Measurements from ENCODE around the gene TTLL12. TPM values are rescaled to one million over a fixed set of nuclear protein-coding genes. Genes with fewer than 3 reads are reported as not detected.

TTLL12 gene
- polyA plus RNA-seq, 1 donor from 2014 or later = 20.0 TPM

DNA sequence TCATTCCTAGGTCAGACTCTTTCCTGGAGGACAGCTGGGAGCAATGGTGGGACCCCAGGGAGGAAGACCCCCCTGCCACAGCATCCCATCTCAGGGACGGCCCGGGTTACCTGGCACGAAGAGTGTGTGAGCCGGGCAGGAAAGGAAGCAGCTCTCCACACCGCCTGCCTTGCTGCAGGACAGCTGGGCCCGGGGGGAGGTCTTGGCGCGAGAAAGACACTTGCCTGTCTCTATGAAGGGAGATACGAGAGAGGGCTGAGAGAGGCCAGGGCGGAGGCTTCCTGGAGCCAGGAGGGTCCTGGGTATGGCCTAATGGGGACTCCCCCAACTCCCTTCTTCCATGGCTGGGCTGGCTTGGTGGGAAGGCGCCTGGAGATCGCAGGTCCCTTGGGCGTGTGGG lies 36.1 kb upstream of the TTLL12 start:
- no peaks in the 10 kb centered on the region for H3K36me3 Mint-ChIP-seq
- H3K4me1 Mint-ChIP-seq = no peaks in the 10 kb centered on the region
- no peak overlapping the region for H3K27ac Mint-ChIP-seq
- H3K4me3 Mint-ChIP-seq = no peak overlapping the region
- no peaks in the 10 kb centered on the region for H3K9me3 Mint-ChIP-seq
- peaks cover 8% of the 10 kb centered on the region for H3K27me3 Mint-ChIP-seq

DNA sequence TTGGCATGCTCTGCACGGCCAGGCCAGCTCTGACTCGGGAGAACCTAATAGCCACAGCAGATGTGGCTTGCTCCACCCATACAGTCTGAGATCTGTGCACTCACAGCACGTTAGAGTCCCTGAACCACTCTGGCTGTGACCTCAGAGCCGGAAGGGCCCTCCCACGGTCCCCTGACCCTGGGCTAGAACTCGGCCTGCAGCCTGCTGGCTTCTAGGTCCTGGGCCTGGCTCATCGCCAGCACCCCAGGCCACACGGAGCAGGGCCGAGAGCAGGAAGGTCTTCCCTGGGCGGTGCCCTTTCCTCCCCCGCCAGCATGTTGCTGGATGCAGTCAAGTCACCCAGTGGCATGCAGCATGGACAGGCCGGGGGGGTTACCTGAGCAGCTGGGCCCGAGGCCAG lies 35.3 kb upstream of the TTLL12 start:
- H3K4me1 Mint-ChIP-seq = no peaks in the 10 kb centered on the region
- H3K9me3 Mint-ChIP-seq = no peaks in the 10 kb centered on the region
- H3K4me3 Mint-ChIP-seq = no peak overlapping the region
- peaks cover 8% of the 10 kb centered on the region for H3K27me3 Mint-ChIP-seq
- no peak overlapping the region for H3K27ac Mint-ChIP-seq
- no peaks in the 10 kb centered on the region for H3K36me3 Mint-ChIP-seq

DNA sequence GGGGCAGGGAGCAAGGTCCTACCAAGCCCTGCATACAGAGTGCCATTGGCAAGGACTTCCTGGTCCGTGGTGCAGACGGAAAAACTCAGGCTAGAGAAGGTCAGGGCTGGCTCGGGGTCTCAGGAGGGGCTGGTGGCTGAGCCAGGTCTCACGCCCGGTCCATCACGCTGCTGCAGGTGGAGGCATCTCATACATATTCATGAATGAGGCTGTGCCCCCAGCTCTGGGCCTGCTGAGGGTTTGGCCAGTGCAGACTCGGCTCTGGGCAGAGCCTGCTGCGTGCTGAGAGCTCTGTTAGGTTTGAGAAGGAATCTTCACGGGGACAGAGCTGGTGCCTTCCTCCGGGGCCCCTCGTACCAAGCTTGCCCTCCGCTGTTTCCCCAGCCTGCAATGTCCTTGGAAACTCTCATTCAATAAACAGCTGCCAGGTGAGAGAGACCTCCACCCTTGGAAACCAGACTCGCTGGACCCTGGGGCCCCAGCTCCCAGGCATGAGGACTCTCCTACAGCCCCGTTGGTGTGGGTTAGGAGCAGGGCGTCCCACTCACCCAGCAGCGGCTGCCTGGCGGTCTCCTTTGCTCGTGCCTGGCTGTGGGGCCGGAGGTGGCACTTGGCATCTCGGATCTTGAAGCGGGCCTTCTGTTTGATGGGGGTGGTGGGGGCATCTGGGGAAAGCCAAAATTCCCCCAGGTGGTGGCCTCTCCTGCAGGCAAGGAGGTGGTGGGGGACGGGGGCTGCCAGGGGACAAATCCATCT lies 33.9 kb upstream of the TTLL12 start:
- no peaks in the 10 kb centered on the region for H3K4me1 Mint-ChIP-seq
- no peak overlapping the region for H3K27ac Mint-ChIP-seq
- H3K9me3 Mint-ChIP-seq = no peaks in the 10 kb centered on the region
- no peaks in the 10 kb centered on the region for H3K36me3 Mint-ChIP-seq
- H3K27me3 Mint-ChIP-seq = peaks cover 7% of the 10 kb centered on the region
- no peak overlapping the region for H3K4me3 Mint-ChIP-seq

DNA sequence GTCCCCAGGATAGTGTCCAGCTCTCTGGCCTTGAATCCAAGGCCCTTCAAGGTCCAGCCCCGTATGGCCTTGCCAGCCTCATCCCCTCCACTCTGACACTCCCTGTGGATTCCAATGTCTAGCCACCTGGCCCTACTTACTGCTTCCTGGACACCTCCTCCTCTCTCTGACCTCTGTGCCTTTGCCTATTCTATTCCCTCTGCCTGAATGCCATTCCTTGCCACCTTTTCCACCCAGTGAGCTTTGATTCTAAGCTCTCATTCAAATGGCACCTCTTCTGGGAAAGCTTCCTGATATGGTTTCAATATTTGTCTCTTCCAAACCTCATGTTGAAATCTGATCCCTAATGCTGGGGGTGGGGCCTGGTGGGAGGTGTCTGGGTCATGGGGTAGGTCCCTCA lies 31.9 kb upstream of the TTLL12 start:
- peaks cover 11% of the 10 kb centered on the region for H3K27me3 Mint-ChIP-seq
- peaks cover 3% of the 10 kb centered on the region for H3K36me3 Mint-ChIP-seq
- no peaks in the 10 kb centered on the region for H3K9me3 Mint-ChIP-seq
- no peak overlapping the region for H3K27ac Mint-ChIP-seq
- no peak overlapping the region for H3K4me3 Mint-ChIP-seq
- no peaks in the 10 kb centered on the region for H3K4me1 Mint-ChIP-seq

DNA sequence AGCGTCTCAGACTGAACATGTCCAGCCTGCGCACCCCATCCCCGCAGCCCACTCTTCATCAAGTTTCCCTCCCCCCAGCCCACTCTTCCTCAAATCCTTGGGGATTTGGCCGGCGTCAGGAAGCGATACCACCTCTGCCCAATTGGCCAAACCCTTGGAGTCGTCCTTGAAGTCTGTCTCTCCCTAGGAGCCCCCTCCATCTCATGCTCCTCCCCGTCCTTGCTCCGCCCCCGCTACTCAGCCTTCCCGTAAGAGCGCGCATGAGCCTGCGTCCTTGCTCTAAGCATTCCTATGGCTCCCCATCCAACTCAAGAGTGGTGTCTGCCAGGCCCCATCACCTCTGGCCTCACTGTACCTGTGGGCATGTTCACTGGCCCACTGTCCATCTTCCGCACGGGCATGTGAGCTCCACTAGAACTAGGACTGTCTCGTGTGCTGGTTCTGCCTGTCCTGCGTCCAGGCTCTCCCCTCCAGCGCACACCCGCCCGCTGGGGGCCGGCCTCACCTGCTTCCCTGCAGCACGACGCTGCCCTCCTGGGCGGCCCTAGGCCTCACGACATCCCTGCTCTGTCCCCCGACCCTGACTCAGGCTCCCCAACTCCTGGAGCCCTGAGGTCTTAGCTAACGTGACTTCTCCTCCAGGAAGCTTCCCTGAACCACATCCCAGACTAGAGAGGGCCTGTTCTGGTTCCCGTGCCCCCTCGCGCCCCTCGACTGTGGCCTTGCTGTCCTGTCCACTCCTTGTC lies 30.5 kb upstream of the TTLL12 start:
- H3K36me3 Mint-ChIP-seq = peaks cover 3% of the 10 kb centered on the region
- H3K9me3 Mint-ChIP-seq = no peaks in the 10 kb centered on the region
- no peaks in the 10 kb centered on the region for H3K4me1 Mint-ChIP-seq

DNA sequence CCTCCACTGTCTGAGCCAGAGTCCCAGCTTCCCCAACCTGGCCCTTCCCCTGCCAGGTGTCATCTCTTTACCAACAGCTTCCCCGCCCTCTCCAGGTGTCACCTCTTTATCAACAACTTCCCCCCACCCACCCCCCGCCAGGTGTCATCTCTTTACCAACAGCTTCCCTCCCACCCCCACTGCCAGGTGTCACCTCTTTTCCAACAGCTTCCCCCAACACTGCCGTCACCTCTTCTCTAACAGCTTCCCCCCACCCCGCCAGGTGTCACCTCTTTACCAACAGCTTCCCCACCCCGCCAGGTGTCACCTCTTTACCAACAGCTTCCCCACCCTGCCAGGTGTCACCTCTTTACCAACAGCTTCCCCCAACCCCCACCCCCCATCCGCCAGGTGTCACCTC lies 29.8 kb upstream of the TTLL12 start:
- Mint-ChIP-seq H3K27ac (no peak overlapping the region), H3K4me1 (peaks cover 0 to 1% (median 0%) of the 10 kb centered on the region in 3 donors), H3K36me3 (peaks cover 3% of the 10 kb centered on the region), H3K4me3 (no peak overlapping the region), H3K9me3 (no peaks in the 10 kb centered on the region), H3K27me3 (peaks cover 11% of the 10 kb centered on the region)

More for the DNA sequence above, 30.5 kb upstream of the TTLL12 start:
- Mint-ChIP-seq H3K27ac (no peak overlapping the region), H3K4me3 (peak overlapping the region in 2 of 4 donors; percentile 29 to 47), H3K27me3 (peaks cover 11% of the 10 kb centered on the region)

DNA sequence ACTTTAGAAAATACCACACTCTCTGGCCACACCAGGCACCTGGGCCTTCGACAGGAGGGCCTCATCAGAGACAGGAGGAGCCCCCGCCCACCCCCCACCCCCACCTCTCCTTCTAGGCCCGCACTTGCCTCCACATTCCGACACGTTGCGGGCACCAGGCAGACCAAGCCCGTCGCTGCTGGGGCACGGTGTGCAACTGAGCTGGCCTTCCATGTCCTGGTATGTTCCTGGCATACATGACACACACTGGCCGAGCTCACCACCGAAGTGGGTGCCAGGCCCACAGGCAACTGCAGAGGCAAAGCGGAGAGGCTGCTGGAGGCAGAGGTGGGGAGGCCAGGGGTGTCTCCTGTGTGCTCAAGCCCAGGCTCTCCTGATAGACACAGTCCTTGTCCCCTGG lies 27.0 kb upstream of the TTLL12 start:
- H3K4me3 Mint-ChIP-seq = no peak overlapping the region
- H3K36me3 Mint-ChIP-seq = peaks cover 3% of the 10 kb centered on the region
- H3K27me3 Mint-ChIP-seq = peaks cover 10% of the 10 kb centered on the region
- peaks cover 0 to 1% (median 0%) of the 10 kb centered on the region in 3 donors for H3K4me1 Mint-ChIP-seq
- H3K9me3 Mint-ChIP-seq = no peaks in the 10 kb centered on the region
- H3K27ac Mint-ChIP-seq = no peak overlapping the region

DNA sequence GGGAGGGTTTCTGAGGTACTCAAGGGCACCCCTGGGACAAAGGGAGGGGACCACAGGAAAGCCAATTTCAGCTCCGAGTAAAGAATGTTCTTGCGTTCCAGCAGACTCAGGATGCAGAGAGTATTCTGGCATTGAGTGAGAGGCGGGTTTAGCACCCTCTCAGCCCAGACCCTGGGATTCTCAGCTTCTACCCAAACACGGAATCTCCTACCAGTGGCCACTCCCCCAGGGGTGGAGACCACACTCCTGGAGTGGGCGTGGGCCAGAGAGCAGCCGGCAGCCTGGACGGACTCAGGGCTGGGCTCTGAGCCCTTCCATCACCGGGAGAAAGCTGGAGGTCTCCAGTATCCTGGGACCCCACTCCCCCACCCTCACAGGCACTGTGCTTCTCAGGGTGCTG lies 26.1 kb upstream of the TTLL12 start:
- Mint-ChIP-seq H3K4me1 (peaks cover 0 to 1% (median 0%) of the 10 kb centered on the region in 3 donors), H3K4me3 (no peak overlapping the region)

DNA sequence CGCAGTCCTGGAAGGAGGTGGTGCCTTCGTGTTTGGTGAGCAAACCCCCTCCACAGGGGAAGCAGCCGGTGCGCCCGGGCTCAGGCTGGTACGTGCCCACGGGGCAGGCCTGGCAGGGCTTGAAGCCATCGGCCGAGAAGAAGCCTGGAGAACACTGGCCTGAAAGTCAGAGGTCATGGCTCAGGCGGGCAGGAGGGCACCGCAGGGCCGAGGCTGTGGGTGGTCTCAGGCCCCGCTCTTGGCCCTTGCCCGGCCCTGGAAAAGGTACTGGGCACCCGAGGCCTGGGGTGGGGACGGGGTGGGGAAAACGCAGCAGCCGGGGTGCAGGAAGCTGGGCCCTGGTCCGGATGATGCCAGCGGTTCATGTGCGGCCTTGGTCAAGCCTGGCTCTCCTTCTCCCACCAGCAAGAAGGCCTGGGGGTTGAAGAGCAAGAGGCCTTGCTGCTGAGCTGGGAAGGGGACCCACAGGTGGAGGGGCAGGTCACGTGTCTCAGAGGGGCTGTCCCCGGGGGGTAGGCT lies 25.6 kb upstream of the TTLL12 start:
- no peak overlapping the region for H3K4me3 Mint-ChIP-seq
- peaks cover 0 to 1% (median 0%) of the 10 kb centered on the region in 3 donors for H3K4me1 Mint-ChIP-seq
- peaks cover 3% of the 10 kb centered on the region for H3K36me3 Mint-ChIP-seq
- H3K27me3 Mint-ChIP-seq = peaks cover 8% of the 10 kb centered on the region
- H3K9me3 Mint-ChIP-seq = no peaks in the 10 kb centered on the region
- no peak overlapping the region for H3K27ac Mint-ChIP-seq

More for the DNA sequence above, 26.1 kb upstream of the TTLL12 start:
- H3K27ac Mint-ChIP-seq = no peak overlapping the region
- peaks cover 3% of the 10 kb centered on the region for H3K36me3 Mint-ChIP-seq
- peaks cover 8% of the 10 kb centered on the region for H3K27me3 Mint-ChIP-seq
- H3K9me3 Mint-ChIP-seq = no peaks in the 10 kb centered on the region

DNA sequence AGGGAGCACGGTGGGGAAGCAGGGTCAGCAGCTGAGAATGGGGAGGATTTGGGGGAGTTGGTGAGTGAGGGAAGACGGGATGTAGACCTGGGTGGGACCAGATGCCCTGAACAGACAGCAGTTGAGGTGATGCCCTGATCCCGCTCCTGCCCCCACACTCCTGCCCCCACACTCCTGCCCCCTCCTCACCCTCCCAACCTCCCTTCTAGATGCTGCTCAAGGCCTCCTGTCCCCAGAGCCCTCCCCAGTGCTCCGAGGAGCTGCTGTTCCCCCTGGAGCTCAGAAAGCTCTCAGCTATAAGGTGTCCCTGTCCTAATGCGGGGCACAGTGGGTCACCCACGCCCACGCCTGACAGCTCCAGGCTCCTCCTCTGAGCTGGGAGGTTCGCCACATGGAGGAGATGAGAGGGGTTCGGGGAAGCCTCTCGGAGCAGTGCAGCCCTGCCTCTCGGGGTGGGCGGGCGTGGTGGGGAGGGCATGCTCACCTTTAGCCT lies 25.1 kb upstream of the TTLL12 start:
- Mint-ChIP-seq H3K4me3 (no peak overlapping the region), H3K36me3 (peaks cover 3% of the 10 kb centered on the region), H3K9me3 (no peaks in the 10 kb centered on the region), H3K4me1 (peaks cover 0 to 1% (median 0%) of the 10 kb centered on the region in 3 donors), H3K27ac (no peak overlapping the region), H3K27me3 (peaks cover 8% of the 10 kb centered on the region)

DNA sequence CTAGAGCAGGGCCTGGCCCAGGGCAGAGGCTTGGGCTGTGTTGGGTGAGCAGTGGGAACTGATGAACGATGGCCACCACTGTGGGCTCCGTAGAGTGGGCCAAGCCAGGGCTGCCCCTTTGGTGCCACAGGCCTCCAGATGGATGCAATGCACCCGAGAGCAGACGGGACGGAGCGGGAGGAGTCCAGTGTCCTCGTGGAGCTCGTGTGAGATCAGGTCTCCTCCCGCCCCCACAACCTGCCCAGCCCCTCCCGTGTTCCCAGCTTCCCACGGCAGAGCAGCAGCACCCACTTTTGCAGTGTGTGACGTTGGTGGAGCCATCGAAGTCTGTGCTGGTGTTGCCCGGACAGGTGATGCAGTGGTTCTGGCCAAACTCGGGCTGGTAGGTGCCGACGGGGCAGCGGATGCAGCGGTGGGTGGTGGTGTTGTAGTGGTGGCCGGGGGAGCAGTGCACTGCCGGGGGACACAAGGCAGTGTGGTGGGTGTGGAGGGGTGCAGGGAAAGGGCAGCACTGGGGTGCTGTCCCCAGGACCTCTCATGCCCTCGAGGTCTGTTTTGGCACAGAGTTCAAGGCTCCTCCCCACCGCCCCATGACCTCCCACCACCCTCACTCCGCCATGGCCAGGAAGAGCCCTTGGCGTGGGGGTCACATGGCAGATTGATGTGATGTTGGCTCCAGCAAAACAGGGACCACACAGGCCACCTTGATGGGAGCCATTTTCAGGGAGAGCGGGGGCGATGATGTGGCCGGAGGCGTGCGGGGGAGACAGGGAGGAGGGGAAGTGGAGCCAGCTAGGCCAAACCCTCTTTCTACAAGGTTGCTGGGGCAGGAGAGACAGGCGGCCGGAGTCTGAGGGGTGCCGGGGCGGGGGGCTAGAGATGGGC lies 23.9 kb upstream of the TTLL12 start:
- Mint-ChIP-seq H3K27ac (peak overlapping the region in 1 of 3 donors; percentile 13), H3K4me1 (peaks cover 0 to 1% (median 0%) of the 10 kb centered on the region in 3 donors), H3K9me3 (no peaks in the 10 kb centered on the region), H3K36me3 (peaks cover 3% of the 10 kb centered on the region), H3K27me3 (peaks cover 8% of the 10 kb centered on the region), H3K4me3 (no peak overlapping the region)

DNA sequence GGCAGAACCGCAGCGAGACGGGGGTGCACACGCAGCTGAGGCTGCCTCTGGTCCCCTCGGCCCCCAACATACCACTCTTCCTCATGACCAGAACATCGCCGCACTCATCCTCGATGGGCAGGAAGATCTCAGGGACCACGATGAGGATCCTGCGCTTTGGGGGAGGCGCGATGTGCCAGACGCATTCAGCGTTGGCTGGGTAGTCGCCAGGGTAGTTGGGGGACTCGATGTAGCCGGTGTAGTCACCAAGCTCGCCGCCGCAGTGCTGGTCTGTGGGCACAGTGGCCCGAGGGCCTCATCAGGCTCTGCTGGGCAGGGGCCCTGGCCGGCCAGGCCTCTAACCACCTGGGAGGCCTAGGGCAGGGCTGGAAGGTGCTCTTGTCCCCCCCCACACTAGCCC lies 23.0 kb upstream of the TTLL12 start:
- H3K4me3 Mint-ChIP-seq = no peak overlapping the region
- no peak overlapping the region for H3K27ac Mint-ChIP-seq
- H3K36me3 Mint-ChIP-seq = no peaks in the 10 kb centered on the region
- peaks cover 8% of the 10 kb centered on the region for H3K27me3 Mint-ChIP-seq
- H3K4me1 Mint-ChIP-seq = peaks cover 0 to 1% (median 0%) of the 10 kb centered on the region in 3 donors
- H3K9me3 Mint-ChIP-seq = no peaks in the 10 kb centered on the region

DNA sequence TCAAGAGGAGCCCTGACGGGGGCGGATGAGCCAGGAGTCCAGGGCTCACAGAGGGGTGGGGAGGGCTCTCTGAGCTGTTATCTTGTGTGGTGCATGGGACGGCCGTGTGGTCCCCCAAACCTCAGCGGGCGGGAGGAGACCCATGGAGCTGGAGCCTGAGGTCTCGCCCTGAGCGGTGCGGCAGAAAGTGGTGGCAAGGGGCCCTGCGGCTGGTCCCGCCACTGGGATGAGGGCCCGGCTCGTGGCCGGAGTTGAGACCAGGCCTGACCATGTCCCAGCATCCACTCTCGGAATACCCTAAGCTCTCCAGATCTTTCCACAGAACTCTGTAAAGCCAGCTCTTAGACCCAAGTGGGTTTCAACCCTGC lies 22.6 kb upstream of the TTLL12 start:
- H3K4me1 Mint-ChIP-seq = peaks cover 0 to 1% (median 0%) of the 10 kb centered on the region in 3 donors
- no peak overlapping the region for H3K4me3 Mint-ChIP-seq
- H3K9me3 Mint-ChIP-seq = no peaks in the 10 kb centered on the region
- no peak overlapping the region for H3K27ac Mint-ChIP-seq
- H3K36me3 Mint-ChIP-seq = no peaks in the 10 kb centered on the region
- peaks cover 5% of the 10 kb centered on the region for H3K27me3 Mint-ChIP-seq

DNA sequence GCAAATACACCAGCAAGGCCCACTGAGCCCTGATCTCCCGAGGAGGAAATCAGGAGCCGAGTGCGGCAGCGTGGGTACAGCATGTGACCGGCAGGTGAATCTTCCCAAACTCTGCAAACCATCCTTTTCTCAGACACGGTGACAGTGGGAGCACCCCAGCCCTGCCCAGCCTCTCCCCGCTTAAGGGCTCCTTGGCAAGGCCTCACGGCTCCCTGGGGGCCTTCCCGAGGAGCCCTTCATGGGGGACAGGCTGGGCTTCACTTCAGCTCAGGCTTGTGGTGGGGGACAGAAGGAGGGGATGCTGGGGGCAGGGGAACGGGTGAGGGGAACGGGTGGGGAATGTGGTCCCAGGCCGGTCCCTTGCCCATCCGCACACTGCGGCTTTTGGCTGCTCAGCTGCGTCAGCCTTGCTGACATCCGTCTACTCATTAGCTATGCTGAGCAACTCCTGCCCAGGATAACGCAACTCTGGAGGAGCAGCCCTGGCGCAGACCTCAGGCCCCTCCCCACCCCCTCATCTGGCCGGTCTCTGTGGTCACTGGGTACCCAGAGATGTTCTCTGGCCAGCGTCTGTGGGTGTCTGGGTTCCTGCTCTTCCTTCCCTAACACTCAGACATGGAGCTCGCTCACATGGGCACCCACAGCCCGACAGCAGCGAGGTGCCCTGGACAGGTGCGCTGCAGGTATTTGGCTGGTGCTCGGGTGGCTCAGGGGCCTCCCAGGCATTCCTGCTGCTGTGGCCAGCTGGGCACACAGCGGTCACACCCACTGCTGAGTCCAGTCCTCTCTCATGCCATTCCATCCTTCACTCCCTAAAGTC lies 22.0 kb upstream of the TTLL12 start:
- no peak overlapping the region for H3K4me3 Mint-ChIP-seq
- no peak overlapping the region for H3K27ac Mint-ChIP-seq
- H3K36me3 Mint-ChIP-seq = no peaks in the 10 kb centered on the region
- H3K4me1 Mint-ChIP-seq = peaks cover 0 to 1% (median 0%) of the 10 kb centered on the region in 3 donors
- peaks cover 5% of the 10 kb centered on the region for H3K27me3 Mint-ChIP-seq
- H3K9me3 Mint-ChIP-seq = no peaks in the 10 kb centered on the region
